Trophoblast cell (in vitro differentiated cells and primary cell): ENCODE measurements around the gene BSPRY.

ENCODE experiments used
- DNase-seq, 2 donors: peaks; one replicate each; pipeline ENCODE4 v3.0.0-alpha.2; 2016
- H2AFZ ChIP-seq: 2 replicates; pipeline ENCODE4 v1.6.1; 2013; ENCODE audit warnings: low read length, moderate library complexity, mild to moderate bottlenecking; ENCODE audit not compliant: insufficient read depth, poor library complexity
- H2AK5ac ChIP-seq: 2 replicates; pipeline ENCODE4 v1.6.1; 2013; ENCODE audit warnings: mild to moderate bottlenecking, low read length
- H2BK120ac ChIP-seq: 2 replicates; pipeline ENCODE4 v1.6.1; 2013; ENCODE audit warnings: low read length, mild to moderate bottlenecking, moderate library complexity; ENCODE audit not compliant: insufficient read depth, poor library complexity
- H2BK12ac ChIP-seq: 2 replicates; pipeline ENCODE4 v1.6.1; 2013; ENCODE audit warnings: mild to moderate bottlenecking, low read length, moderate library complexity
- H2BK5ac ChIP-seq: 2 replicates; pipeline ENCODE4 v1.6.1; 2013; ENCODE audit warnings: low read length, low read depth, moderate library complexity, mild to moderate bottlenecking; ENCODE audit not compliant: poor library complexity
- H3K14ac ChIP-seq: 2 replicates; pipeline ENCODE4 v1.6.1; 2013; ENCODE audit warnings: mild to moderate bottlenecking, low read length
- H3K18ac ChIP-seq: 2 replicates; pipeline ENCODE4 v1.6.1; 2013; ENCODE audit warnings: mild to moderate bottlenecking, low read length
- H3K23ac ChIP-seq: 2 replicates; pipeline ENCODE4 v1.6.1; 2013; ENCODE audit warnings: low read length
- H3K27ac ChIP-seq: 2 replicates; pipeline ENCODE4 v1.5.1; 2013; ENCODE audit warnings: low read depth, mild to moderate bottlenecking, inconsistent platforms, low read length, moderate library complexity
- H3K27me3 ChIP-seq: 2 replicates; pipeline ENCODE4 v1.6.1; 2013; ENCODE audit warnings: inconsistent platforms, mild to moderate bottlenecking, low read length, moderate library complexity; ENCODE audit not compliant: insufficient read depth
- H3K36me3 ChIP-seq, 2 experiments: 1 replicate in 1 of 2; 2 replicates in 1 of 2; pipeline ENCODE4 v1.6.1; 2013; ENCODE audit warnings: low read length in 2 of 2, mild to moderate bottlenecking in 2 of 2, moderate library complexity in 1 of 2; ENCODE audit not compliant: insufficient read depth in 2 of 2, control insufficient read depth in 1 of 2
- H3K4ac ChIP-seq: 2 replicates; pipeline ENCODE4 v1.6.1; 2013; ENCODE audit warnings: low read depth, mild to moderate bottlenecking, low read length, moderate library complexity
- H3K4me1 ChIP-seq, 2 experiments: 1 replicate in 1 of 2; 2 replicates in 1 of 2; pipeline ENCODE4 v1.6.1; 2013; ENCODE audit warnings: low read length in 2 of 2, mild to moderate bottlenecking in 2 of 2, moderate library complexity in 1 of 2; ENCODE audit not compliant: insufficient read depth in 2 of 2, control insufficient read depth in 1 of 2
- H3K4me2 ChIP-seq: 2 replicates; pipeline ENCODE4 v1.6.1; 2013; ENCODE audit warnings: inconsistent platforms, mild to moderate bottlenecking, low read length, moderate library complexity
- H3K4me3 ChIP-seq: 2 replicates; pipeline ENCODE4 v1.5.1; 2013; ENCODE audit warnings: mild to moderate bottlenecking, low read depth, low read length, inconsistent platforms
- H3K79me1 ChIP-seq: one replicate; pipeline ENCODE4 v1.6.1; 2013; ENCODE audit warnings: low read length
- H3K79me2 ChIP-seq: 2 replicates; pipeline ENCODE4 v1.6.1; 2013; ENCODE audit warnings: low read length, mild to moderate bottlenecking; ENCODE audit not compliant: control insufficient read depth, insufficient read depth, poor library complexity
- H3K9ac ChIP-seq: 2 replicates; pipeline ENCODE4 v1.6.1; 2013; ENCODE audit warnings: mild to moderate bottlenecking, low read length
- H3K9me3 ChIP-seq: 2 replicates; pipeline ENCODE4 v1.6.1; 2013; ENCODE audit warnings: low read depth, mild to moderate bottlenecking, control low read depth, inconsistent platforms, low read length; ENCODE audit not compliant: insufficient read depth
- H4K12ac ChIP-seq: 2 replicates; pipeline ENCODE4 v1.6.1; 2013; ENCODE audit warnings: low read depth, mild to moderate bottlenecking, low read length, moderate library complexity
- H4K8ac ChIP-seq: 2 replicates; pipeline ENCODE4 v1.6.1; 2013; ENCODE audit warnings: low read depth, mild to moderate bottlenecking, low read length, moderate library complexity
- H4K91ac ChIP-seq: one replicate; pipeline ENCODE4 v1.6.1; 2013; ENCODE audit warnings: low read depth, mild to moderate bottlenecking, low read length, moderate library complexity
- WGBS: extraction: QIAGEN DNeasy Blood & Tissue Kit; methylation state at CpG from one replicate; pipeline ENCODE4 v1.1.7; 2013; ENCODE audit warnings: missing lambda C conversion rate; ENCODE audit not compliant: insufficient read length, insufficient coverage; ENCODE audit errors: extremely low coverage; 5-methylcytosine and 5-hydroxymethylcytosine counted together

BSPRY gene

GRCh38 chr9:113359385-113359784, 10.0 kb downstream of the BSPRY start:
- no peak overlapping the region for H2AK5ac ChIP-seq

GRCh38 chr9:113360242-113360842, 11.0 kb downstream of the BSPRY start:
- H3K4ac ChIP-seq = no peak overlapping the region
- H3K79me1 ChIP-seq = no peaks in the 10 kb centered on the region
- DNase-seq = no peak
- H4K12ac ChIP-seq = no peak overlapping the region
- no peak overlapping the region for H2AFZ ChIP-seq
- no peak overlapping the region for H3K27ac ChIP-seq
- H2BK5ac ChIP-seq = no peak overlapping the region
- H4K8ac ChIP-seq = no peak overlapping the region
- H2BK120ac ChIP-seq = no peak overlapping the region
- no peak overlapping the region for H3K18ac ChIP-seq
- H3K27me3 ChIP-seq = no peaks in the 10 kb centered on the region
- no peaks in the 10 kb centered on the region for H3K9me3 ChIP-seq
- H3K79me2 ChIP-seq = no peaks in the 10 kb centered on the region
- no peaks in the 10 kb centered on the region for H3K36me3 ChIP-seq
- H3K14ac ChIP-seq = no peak overlapping the region
- H3K4me3 ChIP-seq = no peak overlapping the region
- H4K91ac ChIP-seq = no peak overlapping the region
- no peak overlapping the region for H2AK5ac ChIP-seq
- no peak overlapping the region for H3K9ac ChIP-seq
- H3K23ac ChIP-seq = no peak overlapping the region
- 100% methylated on average over 1 of the region's 15 CpGs for WGBS
- H2BK12ac ChIP-seq = no peak overlapping the region
- no peaks in the 10 kb centered on the region for H3K4me1 ChIP-seq
- H3K4me2 ChIP-seq = no peak overlapping the region

More at GRCh38 chr9:113359385-113359784, 10.0 kb downstream of the BSPRY start:
- Histone ChIP-seq H3K9ac (no peak overlapping the region), H4K8ac (no peak overlapping the region), H3K27me3 (no peaks in the 10 kb centered on the region), H3K4me2 (no peak overlapping the region), H4K91ac (no peak overlapping the region), H2BK12ac (no peak overlapping the region), H4K12ac (no peak overlapping the region), H2AFZ (no peak overlapping the region), H2BK5ac (no peak overlapping the region), H2BK120ac (no peak overlapping the region), H3K4me3 (no peak overlapping the region), H3K14ac (no peak overlapping the region), H3K23ac (no peak overlapping the region), H3K79me1 (no peaks in the 10 kb centered on the region), H3K79me2 (no peaks in the 10 kb centered on the region), H3K18ac (no peak overlapping the region), H3K36me3 (no peaks in the 10 kb centered on the region), H3K9me3 (no peaks in the 10 kb centered on the region), H3K4me1 (no peaks in the 10 kb centered on the region), H3K4ac (no peak overlapping the region), H3K27ac (no peak overlapping the region)
- no peak for DNase-seq
- no CpG with 5 or more reads among the region's 1 CpG for WGBS

- Histone ChIP-seq H4K12ac (no peak overlapping the region), H3K9ac (no peak overlapping the region), H3K27me3 (no peaks in the 10 kb centered on the region), H3K18ac (no peak overlapping the region), H3K4me1 (no peaks in the 10 kb centered on the region), H4K8ac (no peak overlapping the region), H2BK120ac (no peak overlapping the region), H2BK5ac (no peak overlapping the region), H2AFZ (no peak overlapping the region), H3K4me3 (no peak overlapping the region), H3K23ac (no peak overlapping the region), H3K14ac (no peak overlapping the region), H3K27ac (no peak overlapping the region), H3K4ac (no peak overlapping the region), H3K79me1 (no peaks in the 10 kb centered on the region), H3K9me3 (no peaks in the 10 kb centered on the region), H3K79me2 (no peaks in the 10 kb centered on the region), H2AK5ac (no peak overlapping the region), H2BK12ac (no peak overlapping the region), H3K36me3 (no peaks in the 10 kb centered on the region), H4K91ac (no peak overlapping the region), H3K4me2 (no peak overlapping the region)
- no peak for DNase-seq
- no CpG with 5 or more reads among the region's 7 CpGs for WGBS
These were observed 12.1 kb downstream of the BSPRY start for GRCh38 chr9:113361304-113362018.

- WGBS = no CpG with 5 or more reads among the region's 3 CpGs
These were observed 14.0 kb downstream of the BSPRY start for GRCh38 chr9:113363336-113363735.

More at GRCh38 chr9:113363336-113363735, 14.0 kb downstream of the BSPRY start:
- Histone ChIP-seq H3K9me3 (no peaks in the 10 kb centered on the region), H3K23ac (no peak overlapping the region), H3K9ac (no peak overlapping the region), H3K79me2 (no peaks in the 10 kb centered on the region), H3K4me1 (no peaks in the 10 kb centered on the region), H2AK5ac (no peak overlapping the region), H3K4me3 (no peak overlapping the region), H4K91ac (no peak overlapping the region), H3K18ac (no peak overlapping the region), H2BK12ac (no peak overlapping the region), H3K36me3 (no peaks in the 10 kb centered on the region), H3K14ac (no peak overlapping the region), H2AFZ (no peak overlapping the region), H3K4me2 (no peak overlapping the region), H3K27me3 (no peaks in the 10 kb centered on the region), H3K79me1 (no peaks in the 10 kb centered on the region), H2BK5ac (no peak overlapping the region), H4K12ac (no peak overlapping the region), H4K8ac (no peak overlapping the region), H3K27ac (no peak overlapping the region), H2BK120ac (no peak overlapping the region), H3K4ac (no peak overlapping the region)
- no peak for DNase-seq
